Lower lobe of right lung (tissue), 2 donors: ENCODE results near the gene IGSF23. TPM values are rescaled to one million over a fixed set of nuclear protein-coding genes. Genes with fewer than 3 reads are reported as not detected.

Experiments
- ATAC-seq, 2 donors: fragments of 200-7000 bp; cut with Tn5 transposase; one replicate each; pipeline ENCODE4 v1.9.1; 2020 to 2022; ENCODE audit warnings: mild to moderate bottlenecking in 2 of 2, moderate library complexity in 2 of 2
- DNase-seq: peaks from one replicate; pipeline ENCODE4 v3.0.0-alpha.2; 2020
- H3K27ac ChIP-seq: fragments of 200-600 bp; one replicate; pipeline ENCODE4 v1.8.0; 2022
- H3K27me3 ChIP-seq: fragments of 200-600 bp; one replicate; pipeline ENCODE4 v1.8.0; 2022; ENCODE audit warnings: low read depth
- H3K36me3 ChIP-seq: fragments of 200-600 bp; one replicate; pipeline ENCODE4 v1.8.0; 2022; ENCODE audit warnings: mild to moderate bottlenecking
- H3K4me1 ChIP-seq: fragments of 200-600 bp; one replicate; pipeline ENCODE4 v1.8.0; 2022
- H3K4me3 ChIP-seq: fragments of 200-600 bp; one replicate; pipeline ENCODE4 v1.8.0; 2022; ENCODE audit warnings: mild to moderate bottlenecking
- H3K9me3 ChIP-seq: fragments of 200-600 bp; one replicate; pipeline ENCODE4 v1.8.0; 2022
- intact Hi-C: fragments of 100-400 bp; cut with DNase I; formaldehyde crosslinking; loops from one replicate; pipeline ENCODE4 v1.11.0; 2022
- total RNA-seq: library from RNA; stranded (reverse); fragmentation: NEBNext Ultra II Directional; extraction: Animal tissue kit (Norgen Biotek cat#: 25700); gene quantifications from one replicate; pipeline ENCODE4 v1.2.1, GENCODE V29; 2021
- TF ChIP-seq, protein P1 (sequence below): fragments of 200-600 bp; IDR thresholded peaks from one replicate; pipeline ENCODE4 v1.8.0; 2022; ENCODE audit warnings: antibody characterized with exemption, mild to moderate bottlenecking
- donor health status: DM: no; HTN: yes; CAD: no; lungs with severe emphysema.

The IGSF23 gene
- total RNA-seq, 1 donor from 2014 or later, result not detected

DNA sequence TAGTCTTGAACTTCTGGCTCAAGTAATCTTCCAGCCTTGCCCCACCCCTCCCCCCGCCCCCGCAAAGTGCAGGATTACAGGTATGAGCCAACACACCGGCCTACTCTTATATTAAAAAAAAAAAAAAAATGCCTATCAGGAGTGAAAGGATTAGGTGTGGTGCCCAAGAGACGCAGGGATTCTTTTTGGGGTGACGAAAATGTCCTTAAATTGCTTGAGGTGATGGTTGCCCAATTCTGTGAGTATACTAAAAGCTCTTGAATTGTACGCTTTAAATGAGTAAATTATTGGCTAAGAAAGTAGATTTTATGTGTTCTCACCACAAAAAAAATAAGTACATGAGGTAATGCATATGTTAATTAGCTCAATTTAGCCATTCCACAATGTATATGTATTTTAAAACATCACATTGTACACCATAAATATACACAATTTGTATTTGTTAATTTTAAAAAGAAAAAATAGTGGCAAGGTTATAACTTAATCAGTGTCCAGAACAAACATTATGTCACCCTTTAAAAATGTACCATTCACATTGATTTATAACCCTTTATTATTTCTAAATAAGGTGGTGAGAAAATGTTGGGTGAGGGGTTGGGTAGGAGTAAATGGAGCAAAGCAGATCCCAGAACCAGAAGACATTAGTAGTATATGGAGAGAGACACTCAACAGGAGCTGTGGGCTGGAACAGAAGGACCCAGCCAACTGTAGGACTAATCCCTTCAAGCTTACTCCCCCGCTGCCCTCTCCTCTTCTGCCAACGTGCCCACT is 3.9 kb downstream of the IGSF23 start:
- Histone ChIP-seq H3K27me3 (no peaks in the 10 kb centered on the region), H3K36me3 (no peaks in the 10 kb centered on the region), H3K27ac (no peak overlapping the region), H3K9me3 (no peaks in the 10 kb centered on the region), H3K4me3 (no peak overlapping the region), H3K4me1 (peaks cover 13% of the 10 kb centered on the region)
- TF ChIP-seq, protein P1, sequence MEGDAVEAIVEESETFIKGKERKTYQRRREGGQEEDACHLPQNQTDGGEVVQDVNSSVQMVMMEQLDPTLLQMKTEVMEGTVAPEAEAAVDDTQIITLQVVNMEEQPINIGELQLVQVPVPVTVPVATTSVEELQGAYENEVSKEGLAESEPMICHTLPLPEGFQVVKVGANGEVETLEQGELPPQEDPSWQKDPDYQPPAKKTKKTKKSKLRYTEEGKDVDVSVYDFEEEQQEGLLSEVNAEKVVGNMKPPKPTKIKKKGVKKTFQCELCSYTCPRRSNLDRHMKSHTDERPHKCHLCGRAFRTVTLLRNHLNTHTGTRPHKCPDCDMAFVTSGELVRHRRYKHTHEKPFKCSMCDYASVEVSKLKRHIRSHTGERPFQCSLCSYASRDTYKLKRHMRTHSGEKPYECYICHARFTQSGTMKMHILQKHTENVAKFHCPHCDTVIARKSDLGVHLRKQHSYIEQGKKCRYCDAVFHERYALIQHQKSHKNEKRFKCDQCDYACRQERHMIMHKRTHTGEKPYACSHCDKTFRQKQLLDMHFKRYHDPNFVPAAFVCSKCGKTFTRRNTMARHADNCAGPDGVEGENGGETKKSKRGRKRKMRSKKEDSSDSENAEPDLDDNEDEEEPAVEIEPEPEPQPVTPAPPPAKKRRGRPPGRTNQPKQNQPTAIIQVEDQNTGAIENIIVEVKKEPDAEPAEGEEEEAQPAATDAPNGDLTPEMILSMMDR, result no peak
- ATAC-seq, result peak; percentile 33 to 37
- no peak for DNase-seq
- intact Hi-C loops, result no loop called here

DNA sequence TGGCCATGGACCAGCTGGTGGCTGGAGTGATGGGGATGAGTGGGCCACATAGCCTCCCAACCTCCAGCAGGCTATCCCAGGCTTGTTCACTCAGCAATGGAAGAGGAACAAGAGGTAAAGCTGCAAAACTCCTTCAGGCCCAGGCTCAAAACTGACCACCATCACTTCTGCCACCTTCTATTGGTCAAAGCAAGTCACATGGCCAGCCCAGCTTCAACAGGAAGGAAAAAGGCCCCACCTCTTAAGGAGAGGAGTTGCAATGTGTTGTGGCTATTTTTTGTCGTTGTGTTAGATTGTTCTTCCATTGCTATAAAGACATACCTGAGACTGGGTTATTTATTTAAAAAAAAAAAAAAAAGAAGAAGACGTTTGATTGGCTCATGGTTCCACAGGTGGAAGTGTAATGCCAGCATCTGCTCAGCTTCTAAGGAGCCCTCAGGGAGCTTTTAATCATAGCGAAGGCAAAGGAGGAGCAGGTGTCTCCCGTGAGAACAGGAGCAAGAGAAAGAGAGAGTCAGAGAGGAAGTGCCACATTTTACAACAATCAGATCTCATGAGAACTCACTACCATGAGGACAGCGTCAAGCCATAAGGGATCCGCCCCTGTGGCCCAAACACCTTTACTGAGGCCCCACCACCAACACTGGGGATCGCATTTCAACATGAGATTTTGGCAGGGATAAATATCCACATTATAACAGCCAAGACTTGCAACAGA is 5.4 kb downstream of the IGSF23 start:
- H3K4me1 ChIP-seq, result peaks cover 13% of the 10 kb centered on the region
- no peak for DNase-seq
- no peak for ATAC-seq
- no peaks in the 10 kb centered on the region for H3K9me3 ChIP-seq
- TF ChIP-seq, protein P1, result no peak
- no peak overlapping the region for H3K4me3 ChIP-seq
- H3K27ac ChIP-seq, result no peak overlapping the region
- no peaks in the 10 kb centered on the region for H3K27me3 ChIP-seq
- no peaks in the 10 kb centered on the region for H3K36me3 ChIP-seq
- intact Hi-C loops, result no loop called here

DNA sequence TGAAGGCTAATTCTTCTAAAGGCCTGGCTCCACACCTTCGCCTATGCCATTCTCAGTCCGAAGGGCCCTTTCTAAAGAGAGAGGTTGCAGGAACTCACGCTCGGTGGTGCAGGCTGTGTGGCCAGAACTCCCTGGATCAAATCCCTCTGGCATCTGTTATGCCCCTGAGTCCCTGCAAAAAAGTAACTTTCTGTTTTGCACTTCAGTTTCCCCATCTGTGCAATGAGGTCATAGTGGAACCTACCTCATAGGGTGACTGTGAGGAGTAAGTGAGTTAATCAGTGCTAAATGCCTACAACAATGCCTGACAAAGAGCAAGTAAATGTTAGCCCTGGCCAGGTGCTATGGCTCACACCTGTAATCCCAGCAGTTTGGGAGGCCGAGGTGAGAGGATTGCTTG is 7.3 kb downstream of the IGSF23 start:
- H3K36me3 ChIP-seq, result no peaks in the 10 kb centered on the region
- no peak overlapping the region for H3K4me3 ChIP-seq
- no peak overlapping the region for H3K27ac ChIP-seq
- no peak for DNase-seq
- H3K27me3 ChIP-seq, result no peaks in the 10 kb centered on the region
- ATAC-seq, result no peak
- H3K4me1 ChIP-seq, result peaks cover 9% of the 10 kb centered on the region
- intact Hi-C loops, result no loop called here
- TF ChIP-seq, protein P1, result no peak
- no peaks in the 10 kb centered on the region for H3K9me3 ChIP-seq

DNA sequence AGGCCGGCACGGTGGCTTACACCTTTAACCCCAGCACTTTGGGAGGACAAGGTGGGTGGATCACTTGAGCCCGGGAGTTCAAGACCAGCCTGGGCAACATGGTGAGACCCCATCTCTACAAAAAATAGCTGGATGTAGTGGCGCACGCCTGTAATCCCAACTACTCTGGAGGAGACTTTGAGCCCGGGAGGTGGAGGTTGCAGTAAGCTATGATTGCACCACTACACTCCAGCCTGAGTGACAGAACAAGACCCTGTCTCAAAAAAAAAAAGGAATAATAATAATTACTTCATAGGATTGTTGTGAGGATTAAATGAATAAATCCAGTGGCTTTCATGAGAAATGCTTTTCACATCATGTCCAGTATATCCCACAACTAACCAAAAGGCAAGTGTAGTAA is 8.0 kb downstream of the IGSF23 start:
- no peaks in the 10 kb centered on the region for H3K27me3 ChIP-seq
- H3K9me3 ChIP-seq, result no peaks in the 10 kb centered on the region
- intact Hi-C loops, result no loop called here
- H3K4me3 ChIP-seq, result no peak overlapping the region
- H3K27ac ChIP-seq, result no peak overlapping the region
- TF ChIP-seq, protein P1, result no peak
- peaks cover 2% of the 10 kb centered on the region for H3K4me1 ChIP-seq
- no peaks in the 10 kb centered on the region for H3K36me3 ChIP-seq
- ATAC-seq (no peak), DNase-seq (no peak)

DNA sequence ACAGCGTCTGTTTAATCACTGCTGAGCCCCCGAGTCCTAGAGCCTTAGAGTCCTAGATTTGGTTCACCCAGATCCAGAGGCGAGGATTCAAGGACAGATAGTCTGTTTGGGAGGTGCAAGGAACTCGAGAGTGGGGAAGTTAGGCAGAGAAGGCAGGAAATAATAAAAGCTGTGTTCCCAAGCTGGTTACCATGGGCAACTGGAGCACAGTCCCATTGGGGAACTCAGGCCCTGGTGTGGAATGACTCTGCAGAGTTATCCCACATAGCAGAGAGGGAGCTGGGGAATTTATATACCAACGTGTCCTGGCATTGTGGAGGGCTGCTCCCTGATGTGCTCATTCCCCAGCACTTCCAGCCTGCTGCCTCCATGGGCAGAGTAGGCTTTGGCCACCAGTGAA is 9.7 kb downstream of the IGSF23 start:
- Histone ChIP-seq H3K4me1 (no peaks in the 10 kb centered on the region), H3K36me3 (no peaks in the 10 kb centered on the region), H3K4me3 (no peak overlapping the region), H3K27me3 (no peaks in the 10 kb centered on the region), H3K27ac (no peak overlapping the region), H3K9me3 (no peaks in the 10 kb centered on the region)
- DNase-seq (no peak), ATAC-seq (peak; percentile 34 to 63)
- TF ChIP-seq, protein P1, result no peak
- intact Hi-C loops, result no loop called here
